K562 (cell line): ENCODE measurements around the gene TPD52L2. TPM values are rescaled to one million over a fixed set of nuclear protein-coding genes. Genes with fewer than 3 reads are reported as not detected.

Experiments used
- CBFA2T3 ChIP-seq: fragments of 450-650 bp; IDR thresholded peaks from 2 replicates; pipeline ENCODE4 v1.6.1; 2017
- HDAC1 ChIP-seq, 2 experiments: fragments of 450-650 bp; IDR thresholded peaks; 2 replicates each; pipeline ENCODE4 v1.6.1; 2016 to 2017; ENCODE audit warnings: inconsistent platforms in 1 of 2, mild to moderate bottlenecking in 1 of 2, moderate library complexity in 1 of 2
- LEF1 ChIP-seq: fragments of 450-650 bp; IDR thresholded peaks from 2 replicates; pipeline ENCODE4 v1.6.1; 2016; ENCODE audit warnings: mild to moderate bottlenecking
- MTF1 ChIP-seq: fragments of 250-450 bp; sonication (Bioruptor Pico); IDR thresholded peaks from 2 replicates; pipeline ENCODE4 v1.9.0; 2021; ENCODE audit warnings: moderate library complexity, mild to moderate bottlenecking, inconsistent platforms, borderline replicate concordance
- WHSC1 ChIP-seq: IDR thresholded peaks from one replicate; pipeline ENCODE4 v1.6.1; 2012; ENCODE audit warnings: low read length, control low read depth, inconsistent platforms
- YY1 ChIP-seq, 3 experiments: IDR thresholded peaks; 2 replicates each; pipeline ENCODE4 v1.6.1; 2011; ENCODE audit warnings: low read length in 2 of 3, mild to moderate bottlenecking in 2 of 3, moderate library complexity in 2 of 3, borderline replicate concordance in 1 of 3, control low read depth in 1 of 3, low read depth in 1 of 3; ENCODE audit not compliant: insufficient read depth in 3 of 3, insufficient replicate concordance in 2 of 3, control insufficient read depth in 1 of 3, insufficient read length in 1 of 3; ENCODE audit errors: extremely low read depth in 1 of 3
- ZNF695 ChIP-seq: fragments of 450-650 bp; formaldehyde crosslinking; IDR thresholded peaks from 2 replicates; pipeline ENCODE4 v1.4.0; 2020; ENCODE audit warnings: mild to moderate bottlenecking, moderate library complexity
- polyA plus RNA-seq, 8 experiments: library from polyadenylated mRNA; depleted of rRNA in 4 of 8; stranded (reverse) in 5 of 8; unstranded in 3 of 8; fragments of >200 nt; fragmentation: Nextera tagmentation in 2 of 8; fragmentation: Illumina TruSeq in 1 of 8; extraction: Ambion mirVana in 2 of 8; extraction: Trizol in 1 of 8; gene quantifications; 2 replicates each; pipeline versions ENCODE4 v1.2.1 to v1.2.3, GENCODE V29; 2011 to 2014; ENCODE audit warnings: inconsistent platforms in 1 of 8, missing spikeins in 1 of 8
- total RNA-seq, 7 experiments: library from RNA; depleted of rRNA in 6 of 7; stranded (reverse); fragments of >200 nt in 6 of 7; fragmentation: Illumina TruSeq in 2 of 7; extraction: Trizol in 2 of 7; gene quantifications; 2 replicates each; pipeline versions ENCODE4 v1.2.1 to v1.2.3, GENCODE V29; 2011 to 2021; ENCODE audit warnings: low replicate concordance in 1 of 7
- TF ChIP-seq, protein P1 (sequence below), 2 experiments: IDR thresholded peaks; 2 replicates each; pipeline ENCODE4 v1.6.1; 2012; ENCODE audit warnings: improper control_type of control experiment in 2 of 2, low read depth in 2 of 2, low read length in 2 of 2, borderline replicate concordance in 1 of 2
- TF ChIP-seq, protein P2 (sequence below): IDR thresholded peaks from 2 replicates; pipeline ENCODE4 v1.6.1; 2014; ENCODE audit warnings: antibody characterized with exemption
- TF ChIP-seq, protein P3 (sequence below): fragments of 250-450 bp; sonication (Bioruptor Pico); IDR thresholded peaks from 2 replicates; pipeline ENCODE4 v1.4.0; 2020; ENCODE audit warnings: borderline replicate concordance

TPD52L2 gene
- total and polyA plus RNA-seq, 9 of the 15 experiments (the other 6 are each of a cell fraction or from before 2014, with no cell fraction given), result 1.9 to 117 (median 74.6) TPM

DNA sequence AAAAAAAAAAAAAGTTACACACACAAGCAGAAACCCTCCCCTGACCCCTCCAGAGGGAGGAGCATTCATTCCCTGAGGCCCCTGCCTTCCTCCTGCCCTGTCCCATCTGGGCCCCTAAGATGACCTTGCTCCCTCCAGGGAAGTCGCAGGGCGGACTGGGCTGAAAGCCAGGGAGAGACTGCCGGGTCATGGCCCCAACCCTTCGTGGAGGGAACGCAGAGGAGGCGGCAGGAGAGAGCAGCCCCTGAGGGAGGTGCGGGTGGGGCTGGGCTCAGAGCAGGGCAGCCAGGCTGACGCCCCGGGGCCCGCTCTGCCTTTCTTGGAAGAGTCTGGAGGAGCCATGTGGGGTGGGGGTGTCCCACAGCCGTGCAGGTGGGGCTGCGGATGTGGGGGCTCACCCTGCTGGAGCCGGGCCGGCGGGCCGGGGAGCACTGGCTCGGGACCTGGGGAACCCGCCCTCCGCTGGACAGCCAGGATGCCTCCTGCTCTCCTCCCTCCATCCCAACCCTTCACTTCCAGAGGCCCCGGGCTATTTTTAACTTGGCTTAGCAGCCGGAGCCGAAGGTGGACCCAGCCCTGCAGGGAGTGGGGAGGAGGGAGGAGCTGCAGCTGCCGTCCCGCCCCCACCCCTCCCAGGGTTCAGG is 18.8 kb upstream of the TPD52L2 start (continued):
- TF ChIP-seq, protein P1, sequence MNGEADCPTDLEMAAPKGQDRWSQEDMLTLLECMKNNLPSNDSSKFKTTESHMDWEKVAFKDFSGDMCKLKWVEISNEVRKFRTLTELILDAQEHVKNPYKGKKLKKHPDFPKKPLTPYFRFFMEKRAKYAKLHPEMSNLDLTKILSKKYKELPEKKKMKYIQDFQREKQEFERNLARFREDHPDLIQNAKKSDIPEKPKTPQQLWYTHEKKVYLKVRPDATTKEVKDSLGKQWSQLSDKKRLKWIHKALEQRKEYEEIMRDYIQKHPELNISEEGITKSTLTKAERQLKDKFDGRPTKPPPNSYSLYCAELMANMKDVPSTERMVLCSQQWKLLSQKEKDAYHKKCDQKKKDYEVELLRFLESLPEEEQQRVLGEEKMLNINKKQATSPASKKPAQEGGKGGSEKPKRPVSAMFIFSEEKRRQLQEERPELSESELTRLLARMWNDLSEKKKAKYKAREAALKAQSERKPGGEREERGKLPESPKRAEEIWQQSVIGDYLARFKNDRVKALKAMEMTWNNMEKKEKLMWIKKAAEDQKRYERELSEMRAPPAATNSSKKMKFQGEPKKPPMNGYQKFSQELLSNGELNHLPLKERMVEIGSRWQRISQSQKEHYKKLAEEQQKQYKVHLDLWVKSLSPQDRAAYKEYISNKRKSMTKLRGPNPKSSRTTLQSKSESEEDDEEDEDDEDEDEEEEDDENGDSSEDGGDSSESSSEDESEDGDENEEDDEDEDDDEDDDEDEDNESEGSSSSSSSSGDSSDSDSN (IDR thresholded peaks at IDR 0.05; ENCODE audit: borderline replicate concordance in 1 of 2, low read depth in 2 of 2, low read length in 2 of 2), result peak; percentile 62 to 75; a peak in 1 of 4 replicates
- TF ChIP-seq HDAC1 (IDR thresholded peaks at IDR 0.05) (peak in 1 of 2 experiments; percentile 60; a peak in 1 of 4 replicates), WHSC1 (no peak), ZNF695 (CRISPR knock-in tag) (no peak), YY1 (IDR thresholded peaks at IDR 0.05; ENCODE audit: borderline replicate concordance in 1 of 3, control insufficient read depth in 1 of 3, extremely low read depth in 1 of 3, insufficient read depth in 3 of 3, insufficient read length in 1 of 3, insufficient replicate concordance in 2 of 3, low read depth in 1 of 3, low read length in 2 of 3) (peak in 1 of 3 experiments; percentile 38), MTF1 (no peak), CBFA2T3 (peak; percentile 42), LEF1 (0 out of 2 replicates have a peak, but pooled peaks have one; percentile 30)
- TF ChIP-seq, protein P2, sequence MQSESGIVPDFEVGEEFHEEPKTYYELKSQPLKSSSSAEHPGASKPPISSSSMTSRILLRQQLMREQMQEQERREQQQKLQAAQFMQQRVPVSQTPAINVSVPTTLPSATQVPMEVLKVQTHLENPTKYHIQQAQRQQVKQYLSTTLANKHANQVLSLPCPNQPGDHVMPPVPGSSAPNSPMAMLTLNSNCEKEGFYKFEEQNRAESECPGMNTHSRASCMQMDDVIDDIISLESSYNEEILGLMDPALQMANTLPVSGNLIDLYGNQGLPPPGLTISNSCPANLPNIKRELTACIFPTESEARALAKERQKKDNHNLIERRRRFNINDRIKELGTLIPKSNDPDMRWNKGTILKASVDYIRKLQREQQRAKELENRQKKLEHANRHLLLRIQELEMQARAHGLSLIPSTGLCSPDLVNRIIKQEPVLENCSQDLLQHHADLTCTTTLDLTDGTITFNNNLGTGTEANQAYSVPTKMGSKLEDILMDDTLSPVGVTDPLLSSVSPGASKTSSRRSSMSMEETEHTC, result 0 out of 2 replicates have a peak, but pooled peaks have one; percentile 9
- TF ChIP-seq, protein P3, sequence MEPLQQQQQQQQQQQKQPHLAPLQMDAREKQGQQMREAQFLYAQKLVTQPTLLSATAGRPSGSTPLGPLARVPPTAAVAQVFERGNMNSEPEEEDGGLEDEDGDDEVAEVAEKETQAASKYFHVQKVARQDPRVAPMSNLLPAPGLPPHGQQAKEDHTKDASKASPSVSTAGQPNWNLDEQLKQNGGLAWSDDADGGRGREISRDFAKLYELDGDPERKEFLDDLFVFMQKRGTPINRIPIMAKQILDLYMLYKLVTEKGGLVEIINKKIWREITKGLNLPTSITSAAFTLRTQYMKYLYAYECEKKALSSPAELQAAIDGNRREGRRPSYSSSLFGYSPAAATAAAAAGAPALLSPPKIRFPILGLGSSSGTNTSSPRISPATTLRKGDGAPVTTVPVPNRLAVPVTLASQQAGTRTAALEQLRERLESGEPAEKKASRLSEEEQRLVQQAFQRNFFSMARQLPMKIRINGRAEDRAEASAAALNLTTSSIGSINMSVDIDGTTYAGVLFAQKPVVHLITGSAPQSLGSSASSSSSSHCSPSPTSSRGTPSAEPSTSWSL (CRISPR knock-in tag), result no peak
